ENCODE measurements around the gene MRO.

- TF ChIP-seq CTCF (conservative IDR thresholded peaks at IDR 0.05 in 1 of 2, IDR thresholded peaks at IDR 0.05 in 1 of 2; ENCODE audit: low read depth in 1 of 2, low read length in 2 of 2) (no peak), EZH2 (IDR thresholded peaks at IDR 0.05; ENCODE audit: low read length, missing control alignments) (no peak)
Observed at GRCh38 chr18:50849419-50849821, 29.6 kb upstream of the MRO start.

Measured in fibroblast of lung (primary cell).